Neural cell (in vitro differentiated cells): ENCODE data around the gene NSG2. TPM values are rescaled to one million over a fixed set of nuclear protein-coding genes. Genes with fewer than 3 reads are reported as not detected.

Experiments
- H2AFZ ChIP-seq: fragments of 200-600, 300-800 bp; sonication (generic), shearing (Covaris generic); 2 replicates; pipeline ENCODE4 v1.6.0; 2014; ENCODE audit warnings: low read depth, mild to moderate bottlenecking, antibody characterized with exemption, low read length, moderate library complexity
- H3F3A ChIP-seq: fragments of 200-600 bp; shearing (Covaris generic); 2 replicates; pipeline ENCODE4 v1.6.1; 2016; ENCODE audit warnings: mild to moderate bottlenecking, moderate library complexity, mixed read lengths, antibody characterized with exemption, low read length; ENCODE audit not compliant: insufficient read depth, poor library complexity, severe bottlenecking
- H3K27ac ChIP-seq: fragments of 200-600, 300-800 bp; sonication (generic), shearing (Covaris generic); 2 replicates; pipeline ENCODE4 v1.5.1; 2014; ENCODE audit warnings: mild to moderate bottlenecking, low read length, moderate library complexity
- H3K27me3 ChIP-seq: fragments of 300-800, 200-600 bp; sonication (generic), shearing (Covaris generic); 2 replicates; pipeline ENCODE4 v1.6.0; 2014; ENCODE audit warnings: mild to moderate bottlenecking, low read depth, low read length, moderate library complexity; ENCODE audit not compliant: insufficient read depth
- H3K36me3 ChIP-seq: fragments of 300-800, 200-600 bp; sonication (generic), shearing (Covaris generic); 2 replicates; pipeline ENCODE4 v1.5.1; 2014; ENCODE audit warnings: mild to moderate bottlenecking, antibody characterized with exemption, low read length, moderate library complexity; ENCODE audit not compliant: insufficient read depth
- H3K4me2 ChIP-seq: fragments of 300-800, 200-600 bp; sonication (generic), shearing (Covaris generic); 2 replicates; pipeline ENCODE4 v1.6.0; 2014; ENCODE audit warnings: mild to moderate bottlenecking, low read length
- H3K4me3 ChIP-seq: fragments of 300-800, 200-600 bp; sonication (generic), shearing (Covaris generic); 2 replicates; pipeline ENCODE4 v1.5.1; 2014; ENCODE audit warnings: mild to moderate bottlenecking, low read length, moderate library complexity
- H3K79me2 ChIP-seq: fragments of 200-600 bp; shearing (Covaris generic); replicated peaks from 2 replicates; pipeline ENCODE4 v1.6.0; 2014; ENCODE audit warnings: mild to moderate bottlenecking, low read length, moderate library complexity; ENCODE audit not compliant: insufficient read depth
- H3K9ac ChIP-seq: fragments of 300-800, 200-600 bp; sonication (generic), shearing (Covaris generic); 2 replicates; pipeline ENCODE4 v1.6.1; 2016; ENCODE audit warnings: mild to moderate bottlenecking, low read length, mixed read lengths
- H3K9me2 ChIP-seq: fragments of 200-600 bp; shearing (Covaris generic); 2 replicates; pipeline ENCODE4 v1.6.1; 2016; ENCODE audit warnings: mild to moderate bottlenecking, low read length, mixed read lengths; ENCODE audit not compliant: insufficient read depth
- H3K9me3 ChIP-seq: fragments of 200-600, 300-800 bp; sonication (generic), shearing (Covaris generic); 2 replicates; pipeline ENCODE4 v1.6.1; 2016; ENCODE audit warnings: mild to moderate bottlenecking, mixed run types, low read length, moderate library complexity, mixed read lengths
- H4K20me1 ChIP-seq: fragments of 200-600 bp; shearing (Covaris generic); 2 replicates; pipeline ENCODE4 v1.6.1; 2016; ENCODE audit warnings: mild to moderate bottlenecking, mixed run types; ENCODE audit not compliant: insufficient read depth
- CTCF ChIP-seq: fragments of 450-650 bp; IDR thresholded peaks from 2 replicates; pipeline ENCODE4 v1.5.1; 2014; ENCODE audit warnings: antibody characterized with exemption, mild to moderate bottlenecking, moderate library complexity; ENCODE audit not compliant: poor library complexity, severe bottlenecking
- EP300 ChIP-seq: fragments of 450-650 bp; conservative IDR thresholded peaks from 2 replicates; pipeline ENCODE4 v1.6.1; 2014; ENCODE audit warnings: antibody characterized with exemption, mild to moderate bottlenecking, moderate library complexity; ENCODE audit not compliant: poor library complexity, severe bottlenecking
- EZH2 ChIP-seq: fragments of 200-600, 300-800 bp; shearing (Covaris generic), sonication (generic); IDR thresholded peaks from 2 replicates; pipeline ENCODE4 v1.6.1; 2014; ENCODE audit warnings: antibody characterized with exemption, low read length, borderline replicate concordance, mild to moderate bottlenecking; ENCODE audit not compliant: insufficient read depth, poor library complexity, severe bottlenecking
- MXI1 ChIP-seq: fragments of 450-650 bp; conservative IDR thresholded peaks from 2 replicates; pipeline ENCODE4 v1.6.1; 2014; ENCODE audit warnings: antibody characterized with exemption, mild to moderate bottlenecking; ENCODE audit not compliant: poor library complexity, severe bottlenecking
- POLR2AphosphoS5 ChIP-seq: IDR thresholded peaks from 2 replicates; pipeline ENCODE4 v1.6.1; 2012
- RAD21 ChIP-seq: fragments of 450-650 bp; conservative IDR thresholded peaks from 2 replicates; pipeline ENCODE4 v1.6.1; 2014; ENCODE audit warnings: antibody characterized with exemption, mild to moderate bottlenecking, moderate library complexity
- REST ChIP-seq: IDR thresholded peaks from 2 replicates; pipeline ENCODE4 v1.6.1; 2012; ENCODE audit warnings: borderline replicate concordance
- SMC3 ChIP-seq: fragments of 450-650 bp; conservative IDR thresholded peaks from 2 replicates; pipeline ENCODE4 v1.6.1; 2014; ENCODE audit warnings: antibody characterized with exemption, mild to moderate bottlenecking, moderate library complexity; ENCODE audit not compliant: poor library complexity
- TAF1 ChIP-seq: IDR thresholded peaks from 2 replicates; pipeline ENCODE4 v1.6.1; 2012; ENCODE audit warnings: low read depth
- polyA plus RNA-seq: library from polyadenylated mRNA; depleted of rRNA; stranded (reverse); fragments of >200 nt; gene quantifications from 2 replicates; pipeline ENCODE4 v1.2.3, GENCODE V29; 2014

Gene NSG2
- polyA plus RNA-seq, 1 donor from 2014 or later, result 1,761 TPM

GRCh38 chr5:174147551-174147950 lies 102.0 kb downstream of the NSG2 start:
- H3K4me3 ChIP-seq, result no peak overlapping the region
- no peaks in the 10 kb centered on the region for H3K27me3 ChIP-seq
- no peaks in the 10 kb centered on the region for H3K9me2 ChIP-seq
- no peaks in the 10 kb centered on the region for H3K9me3 ChIP-seq
- no peak overlapping the region for H3K4me2 ChIP-seq
- H2AFZ ChIP-seq, result no peak overlapping the region
- peak overlapping the region; percentile 100 for H3K27ac ChIP-seq
- H4K20me1 ChIP-seq, result no peaks in the 10 kb centered on the region
- H3K79me2 ChIP-seq, result no peaks in the 10 kb centered on the region
- H3K36me3 ChIP-seq, result no peaks in the 10 kb centered on the region
- peak overlapping the region; percentile 70 for H3K9ac ChIP-seq
- H3F3A ChIP-seq, result peaks cover 5% of the 10 kb centered on the region
- TF ChIP-seq CTCF, result no peak
- TF ChIP-seq EP300, result no peak
- TF ChIP-seq SMC3, result no peak
- no peak for TF ChIP-seq RAD21
- no peak for TF ChIP-seq REST
- TF ChIP-seq EZH2, result no peak
- no peak for TF ChIP-seq MXI1
- no peak for TF ChIP-seq TAF1
- no peak for TF ChIP-seq POLR2AphosphoS5

GRCh38 chr5:174148721-174149120 lies 103.2 kb downstream of the NSG2 start:
- H2AFZ ChIP-seq, result no peak overlapping the region
- H4K20me1 ChIP-seq, result no peaks in the 10 kb centered on the region
- H3K79me2 ChIP-seq, result no peaks in the 10 kb centered on the region
- H3K9me3 ChIP-seq, result no peaks in the 10 kb centered on the region
- no peaks in the 10 kb centered on the region for H3K9me2 ChIP-seq
- H3K4me3 ChIP-seq, result no peak overlapping the region
- no peaks in the 10 kb centered on the region for H3K27me3 ChIP-seq
- H3K27ac ChIP-seq, result no peak overlapping the region
- TF ChIP-seq MXI1 (no peak), SMC3 (no peak), EP300 (no peak), REST (no peak), EZH2 (no peak), RAD21 (no peak), CTCF (no peak), TAF1 (no peak)
- H3K4me2 ChIP-seq, result no peak overlapping the region
- no peaks in the 10 kb centered on the region for H3K36me3 ChIP-seq
- H3K9ac ChIP-seq, result no peak overlapping the region
- H3F3A ChIP-seq, result peaks cover 5% of the 10 kb centered on the region
